GM19043 (cell line): Measurements from ENCODE around the gene RPS14.
A peak's percentile ranks its signal among the peaks of the same experiment; 100 is the strongest.

Experiments
- ATAC-seq: cut with Tn5 transposase; IDR thresholded peaks from one replicate; pipeline ENCODE4 v1.9.1; 2021; ENCODE audit warnings: low read depth; ENCODE audit not compliant: unreplicated experiment

RPS14 gene

DNA sequence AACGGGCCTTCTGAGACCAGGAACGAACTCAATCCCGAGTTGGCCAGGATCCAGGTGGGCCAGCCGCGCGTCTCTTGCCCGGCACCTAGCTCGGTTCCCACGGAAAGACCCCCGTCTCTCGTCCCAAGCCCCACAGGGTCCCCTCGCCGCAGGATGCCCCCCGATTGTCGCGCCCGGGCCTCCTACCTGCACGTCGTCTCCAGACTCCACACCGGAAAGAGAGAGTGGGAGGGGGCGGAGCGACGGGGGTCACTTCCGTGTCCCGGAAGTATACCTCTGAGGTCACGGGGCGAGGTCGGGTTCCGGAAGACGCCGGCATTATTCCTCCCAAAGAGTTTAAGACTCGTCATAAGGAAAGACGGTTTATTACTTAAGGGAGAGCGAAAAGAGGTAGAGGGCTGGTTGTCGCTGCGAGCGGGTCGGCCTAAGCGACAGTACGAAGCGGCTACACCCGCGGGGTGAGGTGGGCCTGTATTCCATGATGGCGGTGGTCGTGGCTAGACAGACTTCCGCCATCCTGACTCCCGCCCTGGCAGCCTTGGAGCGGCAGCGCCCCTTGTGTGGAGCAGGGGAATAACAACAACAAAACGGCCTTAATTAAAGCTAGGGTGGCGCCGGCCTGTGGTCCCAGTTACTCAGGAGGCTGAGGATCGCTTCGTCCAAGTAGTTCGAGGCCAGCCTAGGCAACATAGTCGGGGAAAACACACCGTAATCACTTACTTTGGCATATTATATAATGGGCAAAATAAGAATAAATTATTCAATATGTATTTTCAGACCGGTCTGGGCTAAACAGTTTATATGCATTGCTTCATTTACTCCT lies at the start of gene RPS14:
RPS14 (minus strand) TSS at position 223 of the 823 bp plus-strand sequence. CDS start 2,006 bp downstream, outside the sequence.
- ATAC-seq: peak; percentile 88

DNA sequence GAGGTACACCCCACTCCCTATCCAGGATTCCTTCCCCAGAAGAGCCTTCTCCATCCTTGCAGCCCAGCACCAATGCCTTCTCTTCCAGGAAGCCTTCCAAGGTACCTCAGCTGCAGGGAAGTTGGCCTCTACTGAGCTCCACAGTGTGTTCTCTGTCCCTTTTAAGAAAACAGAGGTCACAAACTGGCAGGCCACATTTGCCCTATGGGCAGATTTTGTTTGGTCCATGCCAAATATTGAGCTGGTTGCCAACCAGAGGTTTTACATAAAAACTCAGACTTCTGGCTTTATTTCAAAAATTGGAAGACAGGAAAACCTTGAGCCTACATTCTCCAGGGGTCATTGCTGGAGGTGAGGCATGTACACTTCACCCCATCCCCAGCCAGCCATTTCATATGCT lies 49.4 kb upstream of the RPS14 start:
- ATAC-seq: no peak

DNA sequence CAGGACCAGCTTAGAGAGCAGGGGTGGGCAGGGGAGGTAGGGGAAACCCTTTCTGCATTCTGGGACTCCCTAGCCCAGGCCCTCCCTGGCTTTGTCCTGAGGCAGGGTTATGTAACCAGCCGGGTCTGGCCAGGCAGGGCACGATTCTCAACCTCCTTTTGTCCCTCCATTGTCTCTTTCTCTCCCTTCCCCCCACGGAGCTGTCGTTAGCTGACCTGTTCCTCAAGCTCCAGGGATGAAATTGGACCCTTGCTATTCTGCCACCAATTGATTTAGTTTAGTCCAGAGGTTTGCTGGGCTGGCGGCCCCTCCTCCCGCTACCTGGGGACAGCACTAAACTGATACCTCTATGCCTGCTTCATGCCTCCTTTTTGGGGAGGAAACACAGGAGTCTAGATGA lies 49.0 kb upstream of the RPS14 start:
- no peak for ATAC-seq

- no peak for ATAC-seq
Measured at GRCh38 chr5:150497989-150498317, 48.4 kb upstream of the RPS14 start.

DNA sequence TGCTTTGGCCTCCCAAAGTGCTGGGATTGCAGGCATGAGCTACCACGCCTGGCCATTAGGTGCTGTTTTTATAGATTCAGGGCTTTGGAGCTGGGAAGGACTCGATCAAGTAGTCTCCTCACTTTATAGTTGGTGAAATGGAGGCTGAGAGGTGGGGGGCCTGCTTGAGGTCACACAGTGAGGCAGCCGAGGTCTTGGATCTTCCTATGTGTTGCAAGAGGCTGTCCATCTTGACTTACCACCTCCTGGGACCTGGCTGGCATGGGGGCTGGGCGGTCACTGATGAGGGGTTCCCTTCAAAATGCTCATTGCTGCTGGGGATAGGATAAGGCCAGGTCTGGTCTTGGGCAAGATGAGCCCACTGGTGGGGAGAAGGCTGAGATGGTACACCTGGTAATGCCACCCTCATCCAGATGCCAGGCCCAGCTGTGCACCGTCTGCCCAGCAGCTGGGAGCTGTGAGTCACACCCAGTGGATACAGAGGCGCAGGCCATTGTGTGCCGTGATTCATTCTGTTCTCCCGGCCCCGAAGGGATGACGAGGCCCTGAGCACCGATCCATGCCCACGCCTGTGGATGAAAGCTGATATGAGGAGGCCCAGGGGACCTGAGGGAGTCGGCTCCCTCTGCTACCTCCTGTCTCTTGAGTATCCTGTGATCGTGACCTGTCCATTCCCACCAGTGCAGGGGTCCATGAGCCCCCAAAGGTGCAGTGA lies 47.9 kb upstream of the RPS14 start:
- ATAC-seq: no peak

GRCh38 chr5:150496534-150496933 lies 47.0 kb upstream of the RPS14 start:
- ATAC-seq: no peak

DNA sequence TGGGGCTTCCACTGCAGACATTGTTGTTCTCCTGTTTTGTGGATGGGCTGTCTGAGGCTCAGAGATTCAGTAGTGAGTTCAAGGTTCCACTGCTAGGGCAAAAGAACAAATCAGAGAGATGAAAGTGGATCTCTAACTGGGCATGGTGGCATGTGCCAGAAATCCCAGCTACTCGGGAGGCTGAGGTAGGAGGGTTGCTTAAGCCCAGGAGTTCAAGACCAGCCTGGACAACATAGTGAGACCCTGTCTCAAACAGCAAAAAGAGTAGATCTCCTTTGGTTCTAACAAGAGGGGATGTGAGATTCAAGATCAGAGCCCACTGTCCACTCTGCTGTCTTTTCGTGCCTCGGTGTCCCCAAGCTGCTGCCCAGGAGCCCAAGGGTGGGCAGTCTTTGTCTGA lies 46.6 kb upstream of the RPS14 start:
- no peak for ATAC-seq

- no peak for ATAC-seq
Measured at GRCh38 chr5:150492621-150493020, 43.1 kb upstream of the RPS14 start.

DNA sequence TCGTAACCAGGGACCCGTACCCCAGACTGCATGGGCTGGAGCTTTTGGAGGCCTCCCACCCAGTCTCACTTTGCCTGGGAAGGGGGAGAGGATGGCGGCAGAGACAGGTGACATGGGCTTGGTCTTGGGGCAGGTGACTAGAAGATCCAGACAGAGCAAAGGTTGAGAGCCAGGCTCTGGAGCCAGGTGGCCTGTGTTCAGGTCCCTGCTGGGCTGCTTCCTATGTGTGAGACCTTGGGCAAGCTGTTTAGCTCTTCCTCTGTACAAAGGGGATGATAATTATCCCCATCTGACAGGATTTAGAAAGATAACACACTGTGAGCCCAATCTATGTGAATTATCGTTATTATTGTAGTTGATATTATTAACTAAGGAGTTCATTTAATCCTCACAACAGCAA lies 42.3 kb upstream of the RPS14 start:
- no peak for ATAC-seq

GRCh38 chr5:150490754-150491153 lies 41.2 kb upstream of the RPS14 start:
- no peak for ATAC-seq

GRCh38 chr5:150490296-150490669 lies 40.7 kb upstream of the RPS14 start:
- no peak for ATAC-seq

- ATAC-seq: peak; percentile 86
Measured at GRCh38 chr5:150489360-150490295, 40.1 kb upstream of the RPS14 start.

DNA sequence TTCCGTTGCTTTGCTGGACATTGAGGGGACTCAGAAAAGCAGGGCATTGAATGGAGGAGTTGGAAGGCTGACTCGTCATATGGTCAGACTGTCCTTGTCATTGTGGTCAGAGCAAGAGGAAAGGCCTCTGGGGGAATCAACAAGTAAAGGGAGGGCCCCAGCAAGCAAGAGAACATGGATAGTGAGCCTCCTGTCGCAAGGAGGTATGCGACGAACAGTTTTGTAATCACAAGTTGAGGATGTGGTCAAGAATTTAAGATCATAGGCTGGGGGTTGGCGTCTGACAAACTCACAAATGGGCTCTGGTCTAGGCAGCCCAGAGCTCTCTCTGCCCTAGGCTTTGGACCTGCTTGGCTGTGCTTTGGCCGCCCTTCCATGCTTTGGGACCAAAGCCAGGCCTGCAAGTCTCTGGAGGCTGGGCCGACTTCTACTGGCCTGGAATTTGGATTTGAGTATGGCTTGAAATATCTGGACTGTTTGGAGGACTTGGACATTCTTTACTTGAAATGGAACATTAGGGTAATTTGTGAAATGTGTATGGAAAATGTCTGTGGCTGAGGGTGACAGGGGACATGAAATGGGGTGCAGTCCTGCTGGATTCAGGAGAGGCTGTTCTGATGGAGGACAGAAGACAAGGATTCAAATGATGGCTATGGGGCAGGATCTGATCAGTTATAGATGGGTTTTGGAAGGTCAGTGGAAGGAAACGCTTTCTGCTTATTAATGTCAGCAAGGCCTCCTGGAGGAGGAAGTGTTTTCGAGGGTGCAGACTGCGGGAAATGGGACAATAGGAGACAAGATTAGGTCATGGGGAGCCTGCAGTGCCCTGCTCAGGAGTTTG lies 39.2 kb upstream of the RPS14 start:
- ATAC-seq: no peak

- no peak for ATAC-seq
Measured at GRCh38 chr5:150487199-150488061, 37.9 kb upstream of the RPS14 start.

DNA sequence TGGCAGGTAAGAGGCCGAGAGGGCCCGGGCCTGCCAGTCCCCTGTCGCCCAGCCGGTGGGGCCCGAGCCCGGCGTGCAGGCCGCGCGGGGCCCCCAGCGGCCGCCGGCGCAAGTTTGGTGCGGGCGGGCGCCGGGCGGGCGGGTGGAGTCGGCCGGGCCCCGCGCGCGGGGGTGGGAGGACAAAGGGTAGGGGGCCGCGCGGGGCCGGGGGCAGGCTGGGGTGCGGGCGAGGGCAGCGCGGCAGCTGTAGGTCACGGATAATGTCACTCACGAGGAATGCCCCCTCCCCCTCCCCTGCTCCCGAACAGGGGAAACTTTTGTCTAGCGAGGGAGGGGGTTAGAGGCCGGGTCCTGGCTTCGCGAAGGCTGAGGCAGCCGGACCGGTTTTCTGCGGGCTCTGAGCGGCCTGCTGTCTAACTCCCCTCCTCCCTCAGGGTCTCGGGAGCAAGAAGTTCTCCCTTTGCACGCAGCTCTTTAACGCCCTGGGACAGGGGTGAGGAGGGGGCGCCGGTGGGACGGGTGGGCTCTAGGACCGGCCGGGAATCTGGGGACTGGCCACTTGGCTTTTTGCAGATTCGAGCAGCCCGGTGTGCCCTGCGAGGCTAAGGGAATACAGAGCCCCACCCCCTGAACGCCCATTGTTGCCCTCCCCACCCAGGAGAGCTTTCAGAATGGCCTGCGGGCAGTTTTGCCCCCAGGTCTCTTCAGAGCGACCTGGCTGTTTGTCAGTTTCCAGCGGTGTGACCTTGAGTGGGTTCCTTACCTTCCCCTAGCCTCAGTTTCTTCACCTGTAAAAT lies 37.1 kb upstream of the RPS14 start:
- ATAC-seq: no peak

GRCh38 chr5:150485693-150486401 lies 36.3 kb upstream of the RPS14 start:
- no peak for ATAC-seq

GRCh38 chr5:150484964-150485692 lies 35.6 kb upstream of the RPS14 start:
- no peak for ATAC-seq
